ENCODE results near the gene MTF2.
"Not testable (repeated sequence)": the region's sequence is repeated elsewhere in the genome, so short reads cannot be mapped to it uniquely, and the experiment has no call there.

Gene MTF2

DNA sequence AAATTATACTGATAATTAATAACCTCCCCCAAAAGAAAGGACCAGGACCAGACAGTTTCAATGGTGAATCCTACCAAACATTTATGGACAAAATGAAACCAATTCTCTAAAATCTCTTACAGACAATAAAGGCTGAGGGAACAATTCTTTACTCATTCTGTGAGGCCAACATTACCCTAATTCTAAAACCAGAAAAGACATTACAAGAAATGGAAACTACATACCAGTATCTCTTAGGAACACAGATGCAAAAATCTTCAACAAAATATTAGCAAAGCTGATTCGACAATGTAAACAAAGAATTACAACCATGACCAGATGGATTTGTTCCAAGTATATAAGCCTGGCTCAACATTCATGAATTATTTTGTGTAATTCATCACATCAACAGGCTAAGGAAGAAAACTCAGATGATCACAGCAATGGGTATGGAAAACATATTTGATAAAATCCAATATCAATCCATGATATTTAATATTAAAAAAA, 92.5 kb downstream of the MTF2 start:
- TF ChIP-seq, protein P1, sequence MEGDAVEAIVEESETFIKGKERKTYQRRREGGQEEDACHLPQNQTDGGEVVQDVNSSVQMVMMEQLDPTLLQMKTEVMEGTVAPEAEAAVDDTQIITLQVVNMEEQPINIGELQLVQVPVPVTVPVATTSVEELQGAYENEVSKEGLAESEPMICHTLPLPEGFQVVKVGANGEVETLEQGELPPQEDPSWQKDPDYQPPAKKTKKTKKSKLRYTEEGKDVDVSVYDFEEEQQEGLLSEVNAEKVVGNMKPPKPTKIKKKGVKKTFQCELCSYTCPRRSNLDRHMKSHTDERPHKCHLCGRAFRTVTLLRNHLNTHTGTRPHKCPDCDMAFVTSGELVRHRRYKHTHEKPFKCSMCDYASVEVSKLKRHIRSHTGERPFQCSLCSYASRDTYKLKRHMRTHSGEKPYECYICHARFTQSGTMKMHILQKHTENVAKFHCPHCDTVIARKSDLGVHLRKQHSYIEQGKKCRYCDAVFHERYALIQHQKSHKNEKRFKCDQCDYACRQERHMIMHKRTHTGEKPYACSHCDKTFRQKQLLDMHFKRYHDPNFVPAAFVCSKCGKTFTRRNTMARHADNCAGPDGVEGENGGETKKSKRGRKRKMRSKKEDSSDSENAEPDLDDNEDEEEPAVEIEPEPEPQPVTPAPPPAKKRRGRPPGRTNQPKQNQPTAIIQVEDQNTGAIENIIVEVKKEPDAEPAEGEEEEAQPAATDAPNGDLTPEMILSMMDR (IDR thresholded peaks at IDR 0.05; ENCODE audit: extremely low read depth, insufficient read depth, missing control alignments): no peak
- in situ Hi-C loops (cut with MboI; ENCODE audit: low pct_unique_long_range_greater_than_20kb, low sequenced_read_pairs, unreplicated experiment): no loop called here
- DNase-seq (ENCODE audit: low spot score): no peak

DNA sequence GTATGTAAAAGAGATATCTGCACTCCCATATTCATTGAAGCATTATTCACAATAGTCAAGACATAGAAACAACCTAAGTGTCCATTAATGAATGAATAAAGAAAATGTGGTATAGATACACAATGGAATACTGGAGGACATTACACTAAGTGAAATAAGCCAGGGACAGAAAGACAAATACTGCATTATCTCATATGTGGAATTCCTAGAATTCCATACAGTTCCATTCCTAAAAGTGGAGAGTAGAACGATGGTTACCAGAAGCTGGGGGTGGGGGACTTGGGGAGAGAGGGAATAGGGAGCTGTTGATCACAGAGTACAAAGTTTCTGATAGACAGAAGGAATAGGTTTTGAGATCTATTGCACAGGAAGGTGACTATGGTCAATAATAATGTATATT, 93.7 kb downstream of the MTF2 start:
- TF ChIP-seq, protein P1 (IDR thresholded peaks at IDR 0.05; ENCODE audit: extremely low read depth, insufficient read depth, missing control alignments): no peak
- in situ Hi-C loops (cut with MboI; ENCODE audit: low pct_unique_long_range_greater_than_20kb, low sequenced_read_pairs, unreplicated experiment): no loop called here
- DNase-seq (ENCODE audit: low spot score): no peak

- DNase-seq (ENCODE audit: low spot score); in situ Hi-C loops (cut with MboI; ENCODE audit: low pct_unique_long_range_greater_than_20kb, low sequenced_read_pairs, unreplicated experiment): not testable (repeated sequence)
These were observed 95.6 kb downstream of the MTF2 start for GRCh38 chr1:93174638-93175037.

DNA sequence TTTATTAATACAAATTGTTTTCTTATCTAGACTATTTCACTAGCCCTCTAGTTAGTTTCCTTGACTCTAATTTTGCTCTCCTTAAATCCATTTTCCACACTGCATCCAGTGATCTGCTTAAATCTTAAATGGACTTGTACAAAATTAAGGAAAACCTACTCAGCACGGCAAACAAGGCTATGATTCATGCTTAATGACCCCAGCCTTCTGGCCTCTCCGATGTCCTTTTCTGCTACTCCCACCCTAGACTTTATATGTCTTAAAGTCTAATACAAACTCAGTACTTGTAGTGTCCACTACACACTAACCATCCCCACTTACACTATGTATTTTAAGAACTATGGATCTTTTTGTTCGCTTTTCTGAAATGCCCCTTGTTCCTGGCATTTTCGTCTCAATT, 98.9 kb downstream of the MTF2 start:
- in situ Hi-C loops (cut with MboI; ENCODE audit: low pct_unique_long_range_greater_than_20kb, low sequenced_read_pairs, unreplicated experiment): no loop called here
- TF ChIP-seq, protein P1 (IDR thresholded peaks at IDR 0.05; ENCODE audit: extremely low read depth, insufficient read depth, missing control alignments): no peak
- no peak for DNase-seq (ENCODE audit: low spot score)

DNA sequence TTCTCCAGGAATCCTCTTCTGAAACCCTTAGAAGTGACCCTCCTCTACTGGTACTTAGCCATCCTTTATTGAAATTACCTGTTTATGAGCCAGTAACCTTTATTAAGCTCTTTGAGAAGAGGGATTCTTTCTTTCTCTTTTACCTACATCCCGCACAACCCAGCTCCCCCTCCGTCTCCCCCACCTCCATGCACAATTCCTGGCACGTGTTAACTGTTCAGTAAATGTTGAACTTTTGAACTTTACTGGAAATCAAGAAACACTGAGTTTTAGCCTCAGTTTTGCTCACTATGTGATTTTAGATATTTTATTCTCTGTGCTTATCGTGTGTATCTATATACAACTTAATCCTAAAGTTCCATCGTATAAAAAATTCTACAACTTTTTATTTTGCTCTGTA, 99.3 kb downstream of the MTF2 start:
- DNase-seq (ENCODE audit: low spot score): no peak
- in situ Hi-C loops (cut with MboI; ENCODE audit: low pct_unique_long_range_greater_than_20kb, low sequenced_read_pairs, unreplicated experiment): no loop called here
- TF ChIP-seq, protein P1 (IDR thresholded peaks at IDR 0.05; ENCODE audit: extremely low read depth, insufficient read depth, missing control alignments): no peak

- in situ Hi-C loops (cut with MboI; ENCODE audit: low pct_unique_long_range_greater_than_20kb, low sequenced_read_pairs, unreplicated experiment): no loop called here
- DNase-seq (ENCODE audit: low spot score): peak; percentile 90
- TF ChIP-seq, protein P1 (IDR thresholded peaks at IDR 0.05; ENCODE audit: extremely low read depth, insufficient read depth, missing control alignments): no peak
These were observed 101.0 kb downstream of the MTF2 start, which contains the start of gene TMED5 for GRCh38 chr1:93179886-93180722. TSS of gene TMED5 (minus strand) at chr1:93180413. CDS start at chr1:93180242, 171 bp downstream.

Measured in GM13977 (cell line).